ENCODE results near the gene TMEM221. TPM values are rescaled to one million over a fixed set of nuclear protein-coding genes. Genes with fewer than 3 reads are reported as not detected.

Gene TMEM221
- total RNA-seq, 1 donor from 2014 or later, result not detected

- TF ChIP-seq CTCF (IDR thresholded peaks at IDR 0.05; ENCODE audit: insufficient read depth, low read length, severe bottlenecking), result no peak
- no peak for FAIRE-seq
Observed at GRCh38 chr19:17460372-17461230, 12.1 kb upstream of the TMEM221 start, which contains the start of gene NXNL1. Gene NXNL1, minus strand, starts transcription at chr19:17460926. Its CDS starts 57 bp downstream, at chr19:17460869.

GRCh38 chr19:17458970-17459369 is 10.5 kb upstream of the TMEM221 start:
- FAIRE-seq (no peak), DNase-seq (ENCODE audit: low read depth) (peak; percentile 49)
- no peak for TF ChIP-seq CTCF (IDR thresholded peaks at IDR 0.05; ENCODE audit: insufficient read depth, low read length, severe bottlenecking)
- Histone ChIP-seq H3K4me3 (ENCODE audit: low read depth, low read length) (no peak overlapping the region), H3K36me3 (ENCODE audit: control insufficient read depth, insufficient read depth, low read length) (no peaks in the 10 kb centered on the region), H3K27me3 (ENCODE audit: control insufficient read depth, insufficient read depth, low read length) (peaks cover 12% of the 10 kb centered on the region)

More at GRCh38 chr19:17460372-17461230, 12.1 kb upstream of the TMEM221 start, which contains the start of gene NXNL1:
- no peak for DNase-seq (ENCODE audit: low read depth)
- H3K4me3 ChIP-seq (ENCODE audit: low read depth, low read length), result no peak within 1 kb of the TSS
- H3K27me3 ChIP-seq (ENCODE audit: control insufficient read depth, insufficient read depth, low read length), result peaks cover 4% of the 10 kb centered on the region
- no peaks in the 10 kb centered on the region for H3K36me3 ChIP-seq (ENCODE audit: control insufficient read depth, insufficient read depth, low read length)

- peak; percentile 7 for FAIRE-seq
Observed at GRCh38 chr19:17457616-17458015, 9.1 kb upstream of the TMEM221 start.

GRCh38 chr19:17456127-17456526 is 7.7 kb upstream of the TMEM221 start:
- H3K27me3 ChIP-seq (ENCODE audit: control insufficient read depth, insufficient read depth, low read length), result peaks cover 12% of the 10 kb centered on the region
- no peak for FAIRE-seq
- H3K4me3 ChIP-seq (ENCODE audit: low read depth, low read length), result no peak overlapping the region
- no peak for DNase-seq (ENCODE audit: low read depth)
- no peak for TF ChIP-seq CTCF (IDR thresholded peaks at IDR 0.05; ENCODE audit: insufficient read depth, low read length, severe bottlenecking)
- H3K36me3 ChIP-seq (ENCODE audit: control insufficient read depth, insufficient read depth, low read length), result no peaks in the 10 kb centered on the region

More at GRCh38 chr19:17457616-17458015, 9.1 kb upstream of the TMEM221 start:
- peaks cover 12% of the 10 kb centered on the region for H3K27me3 ChIP-seq (ENCODE audit: control insufficient read depth, insufficient read depth, low read length)
- no peak for DNase-seq (ENCODE audit: low read depth)
- no peak overlapping the region for H3K4me3 ChIP-seq (ENCODE audit: low read depth, low read length)
- H3K36me3 ChIP-seq (ENCODE audit: control insufficient read depth, insufficient read depth, low read length), result no peaks in the 10 kb centered on the region
- TF ChIP-seq CTCF (IDR thresholded peaks at IDR 0.05; ENCODE audit: insufficient read depth, low read length, severe bottlenecking), result no peak

- DNase-seq (ENCODE audit: low read depth) (no peak), FAIRE-seq (no peak)
- no peak for TF ChIP-seq CTCF (IDR thresholded peaks at IDR 0.05; ENCODE audit: insufficient read depth, low read length, severe bottlenecking)
- Histone ChIP-seq H3K4me3 (ENCODE audit: low read depth, low read length) (no peak overlapping the region), H3K36me3 (ENCODE audit: control insufficient read depth, insufficient read depth, low read length) (no peaks in the 10 kb centered on the region), H3K27me3 (ENCODE audit: control insufficient read depth, insufficient read depth, low read length) (peaks cover 12% of the 10 kb centered on the region)
Observed at GRCh38 chr19:17455308-17456123, 7.0 kb upstream of the TMEM221 start.
